Activated naive CD4-positive, alpha-beta T cell treated with anti-CD3 and anti-CD28 coated beads, Interleukin-2, amount 50 U/mL, for 16 hours (primary cell): Measurements from ENCODE around the gene ZNF679.
"Not testable (repeated sequence)": the region's sequence is repeated elsewhere in the genome, so short reads cannot be mapped to it uniquely, and the experiment has no call there.

Source experiments
- DNase-seq: peaks from one replicate; pipeline ENCODE4 v3.0.0-alpha.2; 2020

The ZNF679 gene

DNA sequence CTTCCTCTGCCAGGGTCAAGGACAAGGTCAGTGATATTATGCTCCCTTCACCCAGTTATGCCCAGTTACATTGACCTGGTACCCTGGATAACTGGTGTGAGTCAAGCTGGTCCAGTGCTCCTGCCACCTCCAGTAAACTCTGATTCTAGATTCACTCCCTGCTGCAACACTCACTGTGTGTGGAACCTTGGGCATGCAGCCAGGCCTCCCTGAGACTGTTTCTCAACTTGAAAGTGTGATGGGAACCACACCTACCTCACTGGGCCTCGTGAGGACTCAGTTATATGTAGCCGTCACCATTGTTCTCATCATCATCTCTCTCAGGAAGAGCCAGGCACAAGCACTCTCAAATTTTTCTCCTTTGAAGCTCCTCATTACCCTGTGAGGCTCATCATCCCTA, 84.6 kb downstream of the ZNF679 start:
- no peak for DNase-seq

DNA sequence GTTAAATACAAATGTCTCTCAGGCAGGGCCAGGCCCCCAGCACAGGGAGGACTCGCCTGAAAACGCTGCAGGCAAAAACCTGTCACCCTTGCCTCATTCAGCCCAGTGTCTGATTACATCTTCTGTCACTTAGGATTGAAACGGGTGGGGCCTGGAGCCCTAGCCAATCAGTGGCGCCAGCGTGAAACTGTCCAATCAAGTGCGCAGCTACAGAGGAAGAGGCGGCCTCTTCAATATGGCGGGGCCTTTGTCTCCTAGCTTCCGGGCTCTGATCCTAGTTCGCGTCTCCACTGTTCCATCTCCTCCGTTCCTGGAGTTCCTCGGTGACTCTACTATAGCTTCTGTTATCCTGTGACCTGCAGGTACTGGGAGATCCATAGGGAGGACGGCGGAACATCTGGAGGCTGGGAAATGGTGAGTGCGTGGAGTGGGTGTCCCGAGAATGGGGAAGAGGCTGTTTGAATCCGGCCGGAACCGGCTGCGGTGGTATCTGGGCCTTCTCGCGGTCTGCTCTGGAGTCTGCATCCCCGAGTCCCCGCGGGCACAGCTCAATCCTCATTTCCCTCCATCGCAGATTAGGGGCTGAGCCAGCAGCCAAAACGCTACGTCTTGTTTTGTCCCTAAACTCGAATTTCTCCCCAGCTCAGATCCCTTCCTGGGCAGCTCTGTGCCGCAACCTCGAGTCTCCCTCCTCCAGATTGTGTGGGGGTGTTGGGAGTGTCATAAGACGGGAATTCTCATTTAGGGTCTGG, 85.6 kb downstream of the ZNF679 start, which contains the start of gene ZNF736:
Gene ZNF736, plus strand, starts transcription at position 222 of the 752 bp plus-strand sequence. Its CDS starts 190 bp downstream, at position 412.
- peak; percentile 88 for DNase-seq

DNA sequence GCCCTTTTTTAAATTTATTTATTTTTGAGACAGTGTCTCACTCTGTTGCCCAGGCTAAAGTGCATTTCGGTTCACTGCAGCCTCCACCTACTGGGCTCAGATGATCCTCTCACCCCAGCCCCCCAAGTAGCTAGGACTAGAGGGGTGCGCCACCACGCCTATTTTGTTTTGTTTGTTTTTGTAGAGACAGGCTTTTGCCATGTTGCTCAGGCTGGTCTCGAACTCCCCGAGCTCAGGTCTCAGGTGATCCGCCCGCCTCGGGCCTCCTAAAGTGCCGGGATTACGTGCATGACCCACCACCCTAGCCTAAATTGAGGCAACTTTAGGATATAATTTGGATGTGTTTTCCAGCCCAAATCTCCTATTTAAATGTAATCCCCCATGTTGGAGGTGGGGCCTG, 86.3 kb downstream of the ZNF679 start:
- no peak for DNase-seq

DNA sequence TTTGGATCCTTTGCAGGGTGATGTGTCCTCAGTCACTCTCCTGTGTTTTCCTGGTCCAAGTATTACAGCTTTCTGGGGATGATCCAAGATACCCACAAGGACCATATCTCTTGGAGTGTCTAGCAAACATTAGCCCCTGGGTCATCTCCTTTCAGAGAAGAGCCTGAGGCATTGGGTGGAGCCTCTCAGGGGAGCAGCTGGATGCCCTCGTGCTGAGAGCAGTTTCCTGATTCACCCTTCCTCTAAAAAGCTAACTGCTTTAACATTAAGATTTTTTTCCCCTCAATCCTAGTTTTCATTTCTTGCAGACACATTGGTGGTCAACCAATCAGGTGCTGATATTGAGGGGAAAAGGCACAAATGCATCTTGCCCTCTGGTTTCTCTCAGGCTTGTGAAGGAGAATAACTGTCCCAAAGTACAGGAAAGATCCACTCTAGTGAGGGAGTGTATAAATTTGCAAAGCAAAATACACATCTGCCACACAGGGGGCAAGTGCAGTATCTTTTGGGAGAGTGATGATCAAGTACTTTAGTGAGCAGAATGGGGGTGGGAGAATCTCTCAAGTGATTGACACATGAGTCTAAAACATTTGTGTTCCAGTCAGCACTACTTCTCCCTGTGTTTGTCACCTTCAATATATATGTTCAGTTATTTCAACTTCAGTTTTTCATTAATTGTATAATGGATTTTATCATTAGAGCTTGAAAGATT, 87.9 kb downstream of the ZNF679 start:
- DNase-seq, result not testable (repeated sequence)
